ENCODE measurements around the gene GRIP1. TPM values are rescaled to one million over a fixed set of nuclear protein-coding genes. Genes with fewer than 3 reads are reported as not detected.

The GRIP1 gene
- total RNA-seq, 1 experiment from 2014 or later, result 0.77 TPM

DNA sequence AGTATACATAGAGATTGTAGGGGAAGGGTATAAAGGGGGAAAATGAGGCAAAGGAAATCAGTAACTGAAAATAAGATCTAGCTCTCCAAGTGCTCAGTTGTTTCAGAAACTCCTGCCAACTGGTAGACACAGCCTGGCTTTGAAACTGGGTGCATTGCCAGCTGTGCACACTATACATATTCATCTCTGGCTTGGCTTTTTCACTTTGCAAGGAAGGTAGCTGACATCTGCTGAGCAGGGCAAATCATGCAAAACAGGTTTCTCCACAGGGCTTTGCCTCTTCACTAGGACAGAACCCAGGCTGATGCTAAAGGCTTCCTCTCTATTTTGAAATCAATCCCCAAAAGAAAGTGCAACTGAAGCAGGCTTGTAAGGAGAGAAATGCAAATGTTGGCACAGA lies 275.1 kb downstream of the GRIP1 start:
- in situ Hi-C loops (cut with HindIII; ENCODE audit: low pct_unique_long_range_greater_than_20kb, low sequenced_read_pairs), result no loop called here
- DNase-seq (ENCODE audit: low read depth, low spot score), result no peak

DNA sequence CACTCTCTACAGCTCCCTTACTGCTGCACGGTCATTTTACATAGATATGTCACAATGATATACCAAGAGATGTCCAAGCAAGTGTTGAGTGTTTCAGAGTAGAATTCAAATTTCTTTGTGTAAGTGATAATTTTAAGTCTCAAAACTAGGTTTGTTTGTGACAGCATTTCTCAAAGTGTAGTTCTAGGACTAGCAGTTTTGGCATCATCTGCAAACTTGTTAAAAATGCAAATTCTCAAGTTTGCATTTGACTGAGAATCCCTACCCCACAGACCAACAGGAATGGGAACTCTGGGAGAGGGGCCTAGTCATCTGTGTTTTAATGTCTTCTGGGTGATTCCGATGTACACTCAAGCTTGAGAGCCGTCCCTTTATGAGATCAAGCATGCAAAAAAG lies 279.0 kb downstream of the GRIP1 start:
- in situ Hi-C loops (cut with HindIII; ENCODE audit: low pct_unique_long_range_greater_than_20kb, low sequenced_read_pairs), result no loop called here
- DNase-seq (ENCODE audit: low read depth, low spot score), result no peak

DNA sequence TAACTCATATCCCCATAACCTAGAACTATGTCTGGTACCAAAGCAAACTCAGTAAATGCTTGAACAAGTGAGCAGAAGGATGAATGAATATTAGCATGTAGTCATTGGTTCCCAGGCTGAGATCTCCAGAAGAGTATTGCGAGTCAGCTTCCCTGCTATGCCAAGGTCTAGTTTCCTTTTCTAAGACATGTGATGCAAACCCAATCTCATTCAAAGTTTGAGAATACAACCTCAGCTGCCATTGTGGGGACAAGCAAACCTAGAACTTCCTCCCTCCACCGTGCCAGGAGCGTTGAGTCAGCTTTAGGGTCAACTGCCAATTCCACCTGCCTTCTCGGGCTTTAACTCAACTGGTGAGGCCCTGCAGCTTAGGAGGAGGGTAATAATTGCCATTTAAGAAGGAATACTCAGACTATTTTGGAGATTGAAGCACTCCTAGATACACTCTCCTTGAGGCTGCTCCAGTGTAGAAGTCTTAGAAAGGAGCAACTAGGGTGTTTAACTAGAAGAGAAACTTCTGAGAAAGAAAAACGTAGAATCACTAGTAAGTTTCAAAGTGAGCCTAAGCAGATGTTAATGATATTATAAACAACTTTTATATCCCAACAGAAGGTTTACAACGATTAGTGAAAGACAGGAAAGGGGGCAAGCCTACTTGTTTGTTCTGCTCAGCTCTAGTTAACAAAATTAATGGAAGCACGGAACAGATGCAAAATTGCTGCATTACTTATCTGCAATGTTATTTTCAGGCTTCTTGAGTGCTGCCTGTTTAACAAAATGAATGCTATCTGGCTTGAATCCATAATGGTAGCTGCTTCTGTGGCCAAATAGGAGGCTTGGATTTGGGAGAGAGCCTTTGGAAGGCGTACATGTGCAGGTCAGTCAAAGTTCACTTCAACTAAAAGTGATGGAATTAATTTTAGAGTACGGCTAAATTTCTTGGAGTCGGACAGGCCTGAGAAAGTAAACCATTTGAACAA lies 279.7 kb downstream of the GRIP1 start:
- DNase-seq (ENCODE audit: low read depth, low spot score), result no peak
- in situ Hi-C loops (cut with HindIII; ENCODE audit: low pct_unique_long_range_greater_than_20kb, low sequenced_read_pairs), result no loop called here

DNA sequence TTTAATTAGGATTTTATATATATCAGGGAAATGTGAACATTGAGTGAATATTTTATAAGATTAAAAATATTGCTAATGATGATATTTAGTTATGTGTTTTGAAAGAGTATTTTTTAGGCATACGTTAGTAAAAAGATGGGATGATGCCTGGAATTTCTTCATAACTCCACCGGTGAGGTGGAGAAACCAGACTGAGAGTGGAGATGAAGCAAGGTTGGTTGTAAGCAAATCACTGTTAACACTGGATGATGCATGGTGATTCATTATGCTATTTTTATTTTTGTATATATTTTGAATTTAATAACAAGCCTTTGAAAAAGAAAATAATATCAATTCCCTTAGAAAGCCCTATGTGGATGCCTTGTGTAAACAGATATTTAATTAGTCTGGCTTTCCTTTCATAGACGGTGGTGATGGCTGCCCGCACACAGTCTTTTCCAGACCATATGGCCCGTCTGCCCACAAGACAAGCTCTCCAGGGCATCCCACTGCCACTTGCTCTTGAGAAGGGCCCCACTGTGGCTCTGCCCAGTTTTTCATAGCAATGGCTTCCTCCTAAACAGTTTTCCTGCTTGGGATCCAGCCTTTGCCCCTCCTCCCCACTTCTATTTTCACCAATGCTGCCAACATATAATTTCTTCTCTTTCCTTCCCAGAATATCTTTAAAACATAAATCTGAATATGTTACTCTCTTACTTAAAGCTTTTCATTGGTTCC lies 281.1 kb downstream of the GRIP1 start:
- in situ Hi-C loops (cut with HindIII; ENCODE audit: low pct_unique_long_range_greater_than_20kb, low sequenced_read_pairs), result no loop called here
- DNase-seq (ENCODE audit: low read depth, low spot score), result no peak

DNA sequence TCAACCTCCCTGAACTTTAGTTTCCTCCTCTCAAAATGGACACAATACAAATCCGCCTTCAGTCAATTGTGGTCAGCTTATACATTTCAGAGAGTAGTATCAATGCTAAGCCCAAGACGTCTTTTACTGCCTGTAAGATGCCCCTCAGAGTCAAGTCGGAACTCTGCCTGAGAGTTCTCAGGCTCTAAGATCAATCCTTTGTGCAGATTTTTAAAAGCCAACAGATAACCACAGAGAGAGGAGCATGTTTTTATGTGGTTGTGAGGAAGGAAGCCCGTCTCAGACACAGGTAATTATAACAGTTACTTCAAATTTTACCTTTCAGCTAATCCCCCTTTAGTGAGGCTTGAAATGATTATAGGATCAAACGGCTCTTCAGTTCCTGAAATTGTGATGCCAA lies 285.0 kb downstream of the GRIP1 start:
- no peak for DNase-seq (ENCODE audit: low read depth, low spot score)
- in situ Hi-C loops (cut with HindIII; ENCODE audit: low pct_unique_long_range_greater_than_20kb, low sequenced_read_pairs), result no loop called here

DNA sequence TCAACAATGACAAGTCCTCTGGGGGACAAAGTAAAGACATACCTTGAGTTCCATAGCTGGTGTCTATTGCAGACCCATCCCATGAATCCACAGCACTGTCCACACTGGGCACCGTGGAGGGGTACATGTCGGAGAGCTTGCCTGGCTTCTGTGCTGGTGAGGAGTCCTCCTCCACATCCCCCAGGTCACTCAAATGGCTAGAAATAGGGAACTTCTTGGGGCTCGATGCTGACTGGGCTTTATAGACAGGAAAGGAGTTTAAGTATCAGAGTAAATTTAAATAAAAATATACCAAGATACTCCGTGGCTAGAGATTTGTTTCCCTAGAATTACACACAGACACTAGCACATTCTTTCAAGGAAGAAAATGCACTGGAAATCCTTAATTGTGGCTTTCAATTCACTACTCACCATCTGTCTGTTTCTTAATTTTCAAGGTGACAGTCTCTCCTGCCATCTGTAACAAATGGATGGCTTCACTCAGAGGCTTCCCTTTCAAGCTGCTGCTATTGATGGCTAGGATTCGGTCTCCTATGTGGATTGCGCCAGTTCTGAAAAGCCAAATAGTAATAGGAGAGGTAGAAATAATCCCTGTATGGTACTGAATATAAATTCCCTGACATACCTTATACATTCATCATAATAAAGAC lies 286.5 kb downstream of the GRIP1 start:
- in situ Hi-C loops (cut with HindIII; ENCODE audit: low pct_unique_long_range_greater_than_20kb, low sequenced_read_pairs), result no loop called here
- DNase-seq (ENCODE audit: low read depth, low spot score), result no peak

DNA sequence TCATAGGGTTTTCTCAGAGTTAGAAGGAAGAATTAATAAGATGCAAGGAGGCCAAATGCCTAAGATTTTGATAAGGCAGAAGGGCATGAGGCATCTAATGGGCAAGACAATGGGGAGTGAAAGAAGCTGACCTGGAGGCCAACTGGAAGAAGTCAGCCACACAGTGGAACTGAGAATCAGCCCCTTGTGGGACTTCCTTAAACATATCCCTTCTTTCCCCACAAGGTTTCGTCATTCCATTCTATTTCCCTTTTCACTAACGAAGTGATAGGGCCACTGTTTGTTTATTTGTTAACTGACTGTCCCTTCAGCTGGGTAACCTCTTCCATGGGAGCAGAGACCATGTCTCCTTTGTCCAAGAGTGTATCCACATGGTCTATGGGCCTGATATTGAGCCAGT lies 290.4 kb downstream of the GRIP1 start:
- in situ Hi-C loops (cut with HindIII; ENCODE audit: low pct_unique_long_range_greater_than_20kb, low sequenced_read_pairs), result no loop called here
- DNase-seq (ENCODE audit: low read depth, low spot score), result no peak

DNA sequence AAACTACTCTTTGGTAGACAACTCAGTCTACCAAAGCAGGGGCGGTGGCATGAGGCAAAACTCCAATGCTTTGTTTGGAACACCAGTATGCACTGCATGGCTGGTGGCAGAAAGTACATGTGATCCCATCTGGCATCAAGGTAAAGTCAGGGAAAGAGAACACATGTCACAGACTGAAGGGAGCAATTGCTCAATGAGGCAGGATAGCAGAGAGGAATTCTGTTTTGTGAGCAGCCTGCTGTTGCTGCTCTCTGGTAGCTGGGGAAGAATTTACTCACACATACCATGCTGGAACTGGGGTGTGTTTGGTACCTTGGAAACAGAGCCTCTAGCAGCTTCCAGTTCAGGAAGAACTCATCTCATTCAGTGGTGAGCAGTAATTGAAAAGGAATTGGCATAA lies 291.8 kb downstream of the GRIP1 start:
- in situ Hi-C loops (cut with HindIII; ENCODE audit: low pct_unique_long_range_greater_than_20kb, low sequenced_read_pairs), result no loop called here
- no peak for DNase-seq (ENCODE audit: low read depth, low spot score)

DNA sequence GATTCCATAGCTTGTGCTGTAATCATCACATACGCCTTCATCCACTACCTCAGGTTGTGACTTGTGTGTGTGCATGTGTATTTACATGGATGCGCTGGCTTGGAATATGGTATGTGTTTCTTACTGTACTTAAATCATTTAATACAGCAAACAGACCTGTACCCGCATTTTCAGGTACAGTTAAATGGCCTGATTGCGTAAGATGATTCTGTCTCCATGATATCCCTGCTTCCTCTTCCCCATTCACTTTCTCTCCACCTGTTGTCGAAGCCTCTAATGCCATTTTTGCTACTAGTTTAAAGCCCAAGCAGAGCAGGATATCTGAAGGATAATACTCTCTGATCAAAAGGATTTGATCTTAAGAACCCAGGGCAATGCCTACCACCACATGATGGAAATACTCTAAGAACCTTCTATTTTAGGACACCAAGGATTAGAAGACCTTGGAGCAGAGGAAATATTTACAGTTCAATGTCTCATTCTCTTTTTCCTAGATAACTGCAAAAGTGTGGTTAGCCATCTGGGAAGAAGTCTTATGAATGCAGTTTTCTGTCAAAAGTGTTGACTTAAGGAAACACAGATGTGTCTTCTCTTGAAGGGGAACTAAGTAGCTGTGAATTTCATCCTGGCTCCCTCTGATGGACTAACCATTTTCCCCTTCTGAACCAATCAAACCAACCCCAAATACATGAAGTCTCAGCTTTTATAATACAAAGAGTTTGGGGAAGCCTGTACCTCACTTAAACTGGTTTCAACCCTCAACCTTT lies 297.9 kb downstream of the GRIP1 start:
- in situ Hi-C loops (cut with HindIII; ENCODE audit: low pct_unique_long_range_greater_than_20kb, low sequenced_read_pairs), result no loop called here

DNA sequence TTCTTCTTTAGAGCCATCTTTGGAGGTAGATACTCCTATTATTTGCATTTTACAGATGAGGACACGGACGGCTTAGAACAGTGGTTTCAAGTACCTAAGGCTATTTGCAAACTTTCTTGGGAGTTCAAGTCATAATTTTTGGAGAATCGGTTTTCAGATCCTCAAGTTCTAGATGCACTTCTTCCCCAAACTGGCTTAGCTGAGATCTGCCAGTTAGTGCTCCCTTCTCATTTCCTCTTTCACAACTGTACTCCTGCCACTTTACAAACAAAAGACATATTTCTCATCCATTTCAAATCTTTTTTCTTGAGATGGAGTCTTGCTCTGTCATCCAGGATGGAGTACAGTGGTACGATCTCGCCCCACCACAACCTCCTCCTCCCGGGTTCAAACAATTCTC lies 299.3 kb downstream of the GRIP1 start:
- DNase-seq (ENCODE audit: low read depth, low spot score), result no peak
- in situ Hi-C loops (cut with HindIII; ENCODE audit: low pct_unique_long_range_greater_than_20kb, low sequenced_read_pairs), result no loop called here

More for the DNA sequence above, 297.9 kb downstream of the GRIP1 start:
- no peak for DNase-seq (ENCODE audit: low read depth, low spot score)

DNA sequence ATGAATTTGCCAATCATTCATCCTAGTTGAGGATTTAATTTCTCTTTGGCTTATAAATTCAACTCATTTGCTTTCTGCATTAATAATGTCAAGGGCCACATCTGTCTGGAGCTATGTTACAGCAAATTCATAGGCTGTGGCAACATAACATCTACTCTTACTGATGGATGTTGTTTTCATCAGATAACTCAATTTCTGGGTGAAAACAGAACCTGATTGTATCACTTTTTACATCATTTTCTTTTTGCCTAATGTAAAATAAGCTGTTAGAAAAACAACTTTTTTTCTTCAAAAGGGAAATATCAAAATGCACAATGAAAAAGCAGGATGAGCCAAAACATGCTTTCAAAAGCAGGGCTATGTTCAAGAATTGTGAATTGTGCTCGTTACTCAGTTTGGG lies 303.3 kb downstream of the GRIP1 start:
- in situ Hi-C loops (cut with HindIII; ENCODE audit: low pct_unique_long_range_greater_than_20kb, low sequenced_read_pairs), result no loop called here
- no peak for DNase-seq (ENCODE audit: low read depth, low spot score)

DNA sequence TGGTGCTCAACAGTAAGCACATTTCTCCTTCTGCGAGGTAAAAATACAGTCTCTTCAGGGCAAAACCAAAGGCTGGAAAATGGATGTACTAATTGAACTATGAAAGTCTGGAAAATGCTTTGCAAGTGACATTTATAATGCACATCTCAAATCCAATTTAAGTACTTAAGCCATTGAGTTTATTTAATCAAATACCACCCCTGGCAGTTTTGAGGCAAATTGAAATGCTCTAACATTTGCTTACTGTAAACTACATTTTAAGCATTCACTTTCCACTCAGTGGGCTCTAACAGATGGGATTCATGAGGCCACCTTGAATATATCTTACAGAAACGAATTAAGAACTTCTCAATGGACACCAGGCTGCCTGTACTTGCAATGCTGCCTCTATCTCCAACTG lies 306.9 kb downstream of the GRIP1 start:
- no peak for DNase-seq (ENCODE audit: low read depth, low spot score)
- in situ Hi-C loops (cut with HindIII; ENCODE audit: low pct_unique_long_range_greater_than_20kb, low sequenced_read_pairs), result no loop called here

DNA sequence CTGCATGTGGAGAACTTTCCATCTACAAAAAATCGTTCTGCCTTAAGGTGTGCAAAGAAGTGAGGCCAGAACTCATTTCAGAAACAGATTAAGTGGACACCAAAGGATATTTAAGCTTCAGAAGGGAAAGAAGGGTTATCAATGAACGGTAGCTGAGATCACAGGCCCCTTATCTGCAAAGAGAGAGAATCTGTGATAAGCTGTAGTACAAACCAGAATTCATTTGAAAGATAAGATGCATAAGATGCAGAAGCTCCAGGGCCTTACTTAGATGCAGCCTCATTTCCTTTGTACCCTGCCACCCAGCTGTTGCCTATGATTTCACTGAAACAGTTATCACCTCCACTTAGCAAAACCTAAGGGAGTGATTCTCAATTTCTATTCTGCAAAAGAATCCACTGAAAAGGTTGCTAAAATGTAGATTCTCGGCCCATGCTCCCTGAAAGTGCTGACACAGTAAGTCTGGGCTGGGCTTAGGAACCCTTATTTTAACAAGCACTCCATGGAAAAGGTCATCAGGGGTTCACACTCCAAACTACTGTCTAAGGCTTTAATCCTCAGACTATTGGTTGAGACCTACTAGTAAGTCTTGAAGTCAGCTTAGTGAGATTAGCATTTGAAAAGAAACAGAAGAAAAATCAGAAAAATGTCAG lies 311.7 kb downstream of the GRIP1 start:
- in situ Hi-C loops (cut with HindIII; ENCODE audit: low pct_unique_long_range_greater_than_20kb, low sequenced_read_pairs), result no loop called here
- DNase-seq (ENCODE audit: low read depth, low spot score), result no peak

DNA sequence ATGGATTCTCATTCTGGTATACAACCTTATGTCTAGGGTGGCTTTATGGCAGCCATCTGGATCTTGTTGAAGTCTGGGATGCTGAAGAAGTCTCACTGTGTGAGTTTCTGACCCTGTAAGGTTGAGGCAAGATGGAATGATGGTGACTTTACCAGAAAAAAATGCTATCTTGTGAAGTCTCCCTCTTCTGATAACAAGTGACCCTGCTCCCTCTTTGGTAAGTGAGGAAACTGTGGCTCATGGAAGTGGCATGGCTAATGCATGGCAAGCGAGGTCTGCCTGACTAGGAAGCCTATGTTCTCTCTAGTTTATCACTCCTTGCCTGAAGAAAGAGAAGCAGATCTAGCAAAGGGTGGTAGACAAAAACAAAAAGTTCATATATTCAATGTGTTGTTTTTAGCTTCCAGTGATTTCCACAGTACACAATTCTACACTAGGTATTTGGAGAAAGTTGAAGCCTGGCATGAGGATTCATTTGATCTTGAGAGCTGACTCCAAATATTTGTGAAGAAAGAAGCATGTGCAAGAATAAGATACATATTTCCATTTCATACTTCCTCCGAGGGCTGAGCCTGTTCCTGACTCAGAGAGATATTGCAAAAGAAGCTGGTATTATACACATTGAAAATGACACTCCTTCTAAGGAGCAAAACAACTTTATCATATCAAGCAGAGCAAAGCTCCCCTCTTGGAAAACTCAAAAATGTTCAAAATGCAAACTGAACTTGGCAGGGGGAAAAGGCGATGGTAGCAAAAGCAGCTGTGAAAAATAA lies 313.0 kb downstream of the GRIP1 start:
- in situ Hi-C loops (cut with HindIII; ENCODE audit: low pct_unique_long_range_greater_than_20kb, low sequenced_read_pairs), result no loop called here
- DNase-seq (ENCODE audit: low read depth, low spot score), result no peak

DNA sequence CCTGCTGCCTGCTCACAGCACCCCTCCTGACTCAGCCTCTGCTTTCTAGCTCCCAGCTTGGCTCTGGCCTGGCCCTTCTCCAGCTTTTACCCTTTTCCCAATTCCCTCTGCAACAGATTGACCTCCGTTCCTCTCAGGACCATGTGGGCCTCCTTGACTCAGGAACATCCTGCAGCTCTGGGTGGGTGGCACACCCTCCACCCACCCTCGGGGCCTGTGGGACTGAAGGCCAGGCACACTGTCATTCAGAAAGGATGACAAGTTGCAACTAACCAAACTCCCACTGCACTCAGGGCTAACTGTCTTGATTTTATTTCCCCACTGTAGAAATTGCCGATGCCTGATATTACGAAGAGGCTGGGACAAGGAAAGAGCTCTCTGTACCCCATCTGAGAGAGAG lies 317.2 kb downstream of the GRIP1 start:
- DNase-seq (ENCODE audit: low read depth, low spot score), result no peak
- in situ Hi-C loops (cut with HindIII; ENCODE audit: low pct_unique_long_range_greater_than_20kb, low sequenced_read_pairs), result no loop called here

DNA sequence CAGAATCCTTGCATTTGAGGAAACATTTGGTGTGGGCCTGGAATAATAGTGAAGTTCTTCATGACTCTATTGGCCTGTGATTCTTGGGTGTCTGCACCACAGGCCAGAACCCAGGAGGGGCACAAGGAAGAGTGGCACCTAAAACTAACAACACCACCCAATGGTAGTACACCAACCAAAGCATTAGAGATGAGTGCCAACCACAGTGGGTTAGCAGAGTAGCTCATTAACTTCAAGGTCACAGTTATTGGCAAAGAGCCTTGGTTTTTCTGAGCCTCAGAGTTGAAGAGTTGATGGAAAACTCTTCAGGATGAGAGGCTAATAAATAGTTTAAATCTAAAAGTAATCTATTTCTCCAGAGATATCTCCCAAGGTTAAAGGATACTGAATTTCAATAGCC lies 319.6 kb downstream of the GRIP1 start:
- no peak for DNase-seq (ENCODE audit: low read depth, low spot score)
- in situ Hi-C loops (cut with HindIII; ENCODE audit: low pct_unique_long_range_greater_than_20kb, low sequenced_read_pairs), result no loop called here

DNA sequence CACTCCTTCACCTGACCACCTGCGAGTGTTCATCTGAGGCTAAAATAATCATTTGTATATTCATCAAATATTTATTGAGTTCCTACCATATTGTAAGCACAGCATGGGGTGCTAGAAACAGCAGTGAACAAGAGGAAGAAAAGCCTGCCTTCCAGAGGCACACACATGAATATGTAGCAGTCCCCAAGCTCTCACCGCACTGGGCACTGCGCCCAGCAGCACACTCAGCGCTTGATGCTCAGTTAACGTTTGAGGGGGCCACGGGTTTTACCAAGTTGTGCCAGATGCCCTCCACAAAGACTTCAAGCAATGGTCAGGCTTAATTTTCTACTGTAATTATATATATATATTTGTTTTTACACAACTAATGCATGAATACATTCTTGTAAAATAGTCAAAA lies 324.6 kb downstream of the GRIP1 start:
- in situ Hi-C loops (cut with HindIII; ENCODE audit: low pct_unique_long_range_greater_than_20kb, low sequenced_read_pairs), result no loop called here
- DNase-seq (ENCODE audit: low read depth, low spot score), result no peak

All from SK-MEL-5 (cell line).